ENCODE measurements around the gene AKT2. TPM values are rescaled to one million over a fixed set of nuclear protein-coding genes. Genes with fewer than 3 reads are reported as not detected.

The AKT2 gene
- total RNA-seq, 3 donors from 2014 or later (not counting 1 experiment from before 2014, with no cell fraction given) = 234 to 292 (median 261) TPM

GRCh38 chr19:40326201-40326600 lies 41.1 kb upstream of the AKT2 start:
- Histone ChIP-seq H3K27me3 (ENCODE audit: control insufficient read depth, insufficient read depth, low read length) (no peaks in the 10 kb centered on the region), H3K36me3 (ENCODE audit: control insufficient read depth, insufficient read depth, low read length) (peaks cover 76% of the 10 kb centered on the region), H3K27ac (ENCODE audit: low read length) (no peak overlapping the region), H3K4me3 (ENCODE audit: low read length) (no peak overlapping the region), H3K4me1 (ENCODE audit: control insufficient read depth, insufficient read depth, low read length) (no peaks in the 10 kb centered on the region), H3K9me3 (ENCODE audit: control insufficient read depth, insufficient read depth, low read length) (no peaks in the 10 kb centered on the region)
- no peak for ATAC-seq
- no peak for TF ChIP-seq CTCF (IDR thresholded peaks at IDR 0.05)
- H3K4me1 Mint-ChIP-seq = no peaks in the 10 kb centered on the region
- H3K9me3 Mint-ChIP-seq = no peaks in the 10 kb centered on the region
- 98% methylated on average over 14 of the region's 14 CpGs for WGBS (ENCODE audit: insufficient coverage)
- DNase-seq = no peak
- intact Hi-C loops (cut with micrococcal nuclease) = no loop called here
- H3K36me3 Mint-ChIP-seq = no peaks in the 10 kb centered on the region
- H3K27ac Mint-ChIP-seq = no peak overlapping the region
- H3K27me3 Mint-ChIP-seq (ENCODE audit: low read depth in 2 of 2) = no peaks in the 10 kb centered on the region
- H3K4me3 Mint-ChIP-seq = no peak overlapping the region

GRCh38 chr19:40323705-40324104 lies 38.6 kb upstream of the AKT2 start:
- Histone ChIP-seq H3K27me3 (ENCODE audit: control insufficient read depth, insufficient read depth, low read length) (no peaks in the 10 kb centered on the region), H3K4me1 (ENCODE audit: control insufficient read depth, insufficient read depth, low read length) (no peaks in the 10 kb centered on the region), H3K36me3 (ENCODE audit: control insufficient read depth, insufficient read depth, low read length) (peaks cover 67% of the 10 kb centered on the region), H3K9me3 (ENCODE audit: control insufficient read depth, insufficient read depth, low read length) (no peaks in the 10 kb centered on the region), H3K4me3 (ENCODE audit: low read length) (no peak overlapping the region), H3K27ac (ENCODE audit: low read length) (no peak overlapping the region)
- DNase-seq = no peak
- no peak for ATAC-seq
- WGBS (ENCODE audit: insufficient coverage) = 95% methylated on average over 13 of the region's 13 CpGs
- Mint-ChIP-seq H3K9me3 (no peaks in the 10 kb centered on the region), H3K27ac (peak overlapping the region in 1 of 2 donors; percentile 61), H3K36me3 (no peaks in the 10 kb centered on the region), H3K4me3 (no peak overlapping the region), H3K4me1 (no peaks in the 10 kb centered on the region), H3K27me3 (ENCODE audit: low read depth in 2 of 2) (no peaks in the 10 kb centered on the region)
- intact Hi-C loops (cut with micrococcal nuclease) = no loop called here
- TF ChIP-seq CTCF (IDR thresholded peaks at IDR 0.05) = no peak

GRCh38 chr19:40322951-40323615 lies 37.9 kb upstream of the AKT2 start:
- no peaks in the 10 kb centered on the region for H3K36me3 Mint-ChIP-seq
- H3K36me3 ChIP-seq (ENCODE audit: control insufficient read depth, insufficient read depth, low read length) = peaks cover 62% of the 10 kb centered on the region
- H3K9me3 ChIP-seq (ENCODE audit: control insufficient read depth, insufficient read depth, low read length) = no peaks in the 10 kb centered on the region
- 98% methylated on average over 15 of the region's 15 CpGs for WGBS (ENCODE audit: insufficient coverage)
- TF ChIP-seq CTCF (IDR thresholded peaks at IDR 0.05) = no peak
- H3K4me3 ChIP-seq (ENCODE audit: low read length) = no peak overlapping the region
- peak overlapping the region in 1 of 2 donors; percentile 61 for H3K27ac Mint-ChIP-seq
- DNase-seq = no peak
- no peaks in the 10 kb centered on the region for H3K27me3 Mint-ChIP-seq (ENCODE audit: low read depth in 2 of 2)
- intact Hi-C loops (cut with micrococcal nuclease) = no loop called here
- ATAC-seq = no peak
- H3K4me3 Mint-ChIP-seq = no peak overlapping the region
- no peak overlapping the region for H3K27ac ChIP-seq (ENCODE audit: low read length)
- no peaks in the 10 kb centered on the region for H3K27me3 ChIP-seq (ENCODE audit: control insufficient read depth, insufficient read depth, low read length)
- no peaks in the 10 kb centered on the region for H3K9me3 Mint-ChIP-seq
- no peaks in the 10 kb centered on the region for H3K4me1 Mint-ChIP-seq
- no peaks in the 10 kb centered on the region for H3K4me1 ChIP-seq (ENCODE audit: control insufficient read depth, insufficient read depth, low read length)

- Histone ChIP-seq H3K27me3 (ENCODE audit: control insufficient read depth, insufficient read depth, low read length) (no peaks in the 10 kb centered on the region), H3K4me1 (ENCODE audit: control insufficient read depth, insufficient read depth, low read length) (no peaks in the 10 kb centered on the region), H3K9me3 (ENCODE audit: control insufficient read depth, insufficient read depth, low read length) (no peaks in the 10 kb centered on the region), H3K36me3 (ENCODE audit: control insufficient read depth, insufficient read depth, low read length) (peaks cover 55% of the 10 kb centered on the region), H3K27ac (ENCODE audit: low read length) (no peak overlapping the region), H3K4me3 (ENCODE audit: low read length) (no peak overlapping the region)
- no peak for ATAC-seq
- WGBS (ENCODE audit: insufficient coverage) = 95% methylated on average over 7 of the region's 7 CpGs
- Mint-ChIP-seq H3K27me3 (ENCODE audit: low read depth in 2 of 2) (no peaks in the 10 kb centered on the region), H3K4me1 (no peaks in the 10 kb centered on the region), H3K4me3 (no peak overlapping the region), H3K27ac (no peak overlapping the region), H3K9me3 (no peaks in the 10 kb centered on the region), H3K36me3 (no peaks in the 10 kb centered on the region)
- DNase-seq = no peak
- intact Hi-C loops (cut with micrococcal nuclease) = no loop called here
- no peak for TF ChIP-seq CTCF (IDR thresholded peaks at IDR 0.05)
Observed at GRCh38 chr19:40322271-40322610, 37.1 kb upstream of the AKT2 start.
